ENCODE data around the gene PRCC.

Gene PRCC

DNA sequence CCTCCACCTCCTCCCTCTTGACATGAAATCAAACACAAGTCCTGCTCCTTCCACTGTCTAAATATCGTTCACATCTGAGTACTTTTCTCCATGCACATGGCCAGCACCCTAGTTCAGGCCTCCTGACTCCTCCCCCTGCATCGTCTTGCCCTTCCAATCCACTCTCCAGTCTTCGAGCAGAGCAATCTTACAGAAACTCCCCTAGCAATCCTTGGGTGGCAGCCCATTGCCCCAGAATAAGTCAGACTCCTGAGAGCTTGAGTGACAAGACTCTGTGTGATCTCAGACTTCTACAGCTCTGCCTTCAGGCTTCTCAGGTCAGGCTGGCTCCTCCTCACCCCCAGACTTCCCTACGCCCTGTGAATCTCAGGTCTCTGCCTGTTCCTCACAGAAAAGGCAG, 43.8 kb downstream of the PRCC start:
- TF ChIP-seq SUZ12 (IDR thresholded peaks at IDR 0.05; ENCODE audit: extremely low read depth, insufficient read depth, insufficient read length) (no peak), YY1 (IDR thresholded peaks at IDR 0.05; ENCODE audit: insufficient read depth, insufficient read length) (no peak), ZNF274 (IDR thresholded peaks at IDR 0.05; ENCODE audit: low read depth, low read length) (no peak)
- Histone ChIP-seq H3K4me3 (ENCODE audit: insufficient read length, low read depth) (no peak overlapping the region), H3K9ac (ENCODE audit: insufficient read length, low read depth) (peak overlapping the region; percentile 27), H3K27me3 (ENCODE audit: insufficient read depth, insufficient read length) (peaks cover 23% of the 10 kb centered on the region), H3K4me1 (ENCODE audit: insufficient read depth, insufficient read length) (peaks cover 43% of the 10 kb centered on the region), H3K36me3 (ENCODE audit: insufficient read depth, insufficient read length, low read length) (peaks cover 17% of the 10 kb centered on the region), H3K9me3 (ENCODE audit: insufficient read depth, low read length) (no peaks in the 10 kb centered on the region)
- no peak for DNase-seq (ENCODE audit: low read depth, low spot score)

DNA sequence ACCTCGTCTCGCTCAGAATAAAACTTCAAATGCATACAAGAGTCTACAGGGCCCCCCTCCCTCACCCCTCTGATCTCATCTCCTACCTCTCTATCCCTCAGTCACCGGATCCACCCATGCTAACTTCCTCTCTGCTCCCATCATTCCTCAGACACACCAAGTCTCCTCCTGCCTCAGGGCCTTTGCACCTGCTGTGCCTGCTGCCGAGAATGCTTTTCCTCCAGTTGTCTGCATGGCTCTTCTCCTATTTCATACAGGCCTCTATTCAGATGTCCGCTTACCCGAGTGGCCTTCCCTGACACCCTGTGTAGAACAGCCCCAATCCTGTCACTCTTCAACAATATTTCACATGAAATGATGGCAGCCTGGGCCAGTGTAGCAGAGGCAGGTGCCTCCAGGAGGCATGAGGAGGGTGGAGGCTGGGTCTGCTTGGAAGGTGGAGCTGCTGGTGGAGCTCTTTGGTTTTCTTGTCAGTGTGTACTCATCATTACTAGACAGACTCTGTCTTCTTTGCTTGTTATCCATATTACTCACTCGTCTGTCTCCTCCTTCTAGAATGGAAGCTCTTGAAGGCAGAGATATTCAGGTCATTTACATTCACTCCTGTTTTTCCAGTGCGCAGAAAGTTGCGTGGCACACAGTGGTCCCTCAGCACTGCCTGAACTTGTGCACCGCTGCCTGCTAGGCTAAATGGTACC, 45.1 kb downstream of the PRCC start:
- peaks cover 5% of the 10 kb centered on the region for H3K36me3 ChIP-seq (ENCODE audit: insufficient read depth, insufficient read length, low read length)
- peaks cover 49% of the 10 kb centered on the region for H3K4me1 ChIP-seq (ENCODE audit: insufficient read depth, insufficient read length)
- peaks cover 23% of the 10 kb centered on the region for H3K27me3 ChIP-seq (ENCODE audit: insufficient read depth, insufficient read length)
- H3K9me3 ChIP-seq (ENCODE audit: insufficient read depth, low read length), result no peaks in the 10 kb centered on the region
- peak overlapping the region; percentile 68 for H3K9ac ChIP-seq (ENCODE audit: insufficient read length, low read depth)
- H3K4me3 ChIP-seq (ENCODE audit: insufficient read length, low read depth), result no peak overlapping the region
- no peak for DNase-seq (ENCODE audit: low read depth, low spot score)
- TF ChIP-seq SUZ12 (IDR thresholded peaks at IDR 0.05; ENCODE audit: extremely low read depth, insufficient read depth, insufficient read length) (no peak), YY1 (IDR thresholded peaks at IDR 0.05; ENCODE audit: insufficient read depth, insufficient read length) (no peak), ZNF274 (IDR thresholded peaks at IDR 0.05; ENCODE audit: low read depth, low read length) (no peak)

GRCh38 chr1:156813298-156813697, 46.0 kb downstream of the PRCC start:
- Histone ChIP-seq H3K9ac (ENCODE audit: insufficient read length, low read depth) (peak overlapping the region; percentile 68), H3K4me1 (ENCODE audit: insufficient read depth, insufficient read length) (peaks cover 49% of the 10 kb centered on the region), H3K27me3 (ENCODE audit: insufficient read depth, insufficient read length) (peaks cover 23% of the 10 kb centered on the region), H3K36me3 (ENCODE audit: insufficient read depth, insufficient read length, low read length) (peaks cover 4% of the 10 kb centered on the region), H3K4me3 (ENCODE audit: insufficient read length, low read depth) (peak overlapping the region; percentile 54), H3K9me3 (ENCODE audit: insufficient read depth, low read length) (no peaks in the 10 kb centered on the region)
- no peak for TF ChIP-seq YY1 (IDR thresholded peaks at IDR 0.05; ENCODE audit: insufficient read depth, insufficient read length)
- no peak for TF ChIP-seq ZNF274 (IDR thresholded peaks at IDR 0.05; ENCODE audit: low read depth, low read length)
- no peak for TF ChIP-seq SUZ12 (IDR thresholded peaks at IDR 0.05; ENCODE audit: extremely low read depth, insufficient read depth, insufficient read length)
- DNase-seq (ENCODE audit: low read depth, low spot score), result no peak

DNA sequence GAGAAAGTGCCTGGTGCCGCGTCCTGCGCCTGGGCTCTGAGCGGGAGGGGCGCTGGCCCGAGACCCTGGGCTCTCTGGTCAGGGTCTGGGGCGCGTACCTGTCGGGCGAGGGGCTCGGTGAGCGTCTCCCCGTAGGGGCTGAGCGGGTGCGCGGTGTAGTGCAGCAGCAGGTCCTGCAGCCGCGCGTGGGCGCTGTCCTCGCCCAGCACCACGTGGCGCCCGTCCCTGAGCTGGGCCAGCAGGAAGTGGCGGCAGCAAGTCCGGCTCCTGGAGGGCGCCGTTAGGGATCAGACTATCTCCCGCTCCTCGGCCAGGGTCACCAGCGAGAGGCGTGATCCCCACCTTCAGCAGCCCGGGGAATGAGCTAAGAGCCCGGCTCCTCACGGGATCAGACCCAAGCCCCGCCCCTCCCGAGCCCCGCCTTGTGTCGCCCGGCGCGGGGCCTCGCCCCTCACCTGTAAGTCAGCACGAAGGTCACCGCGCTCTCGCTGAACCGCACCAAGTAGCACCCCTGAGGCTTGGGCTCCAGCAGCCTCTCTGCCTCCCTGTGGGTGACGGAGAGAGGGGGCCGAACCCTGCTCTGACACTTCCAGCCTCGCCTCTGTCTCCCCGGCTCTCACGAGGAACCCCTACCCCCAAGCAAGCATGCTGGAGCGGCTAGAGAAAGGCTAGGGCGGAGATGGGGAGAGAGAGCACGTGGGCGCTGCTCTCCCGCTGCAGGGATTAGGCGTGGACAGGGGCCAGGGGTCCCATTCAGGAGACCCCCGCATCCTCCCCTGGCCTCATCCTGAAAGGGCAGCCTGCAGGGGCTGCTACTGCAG, 46.6 kb downstream of the PRCC start:
- Histone ChIP-seq H3K4me1 (ENCODE audit: insufficient read depth, insufficient read length) (peaks cover 47% of the 10 kb centered on the region), H3K27me3 (ENCODE audit: insufficient read depth, insufficient read length) (peaks cover 23% of the 10 kb centered on the region), H3K9ac (ENCODE audit: insufficient read length, low read depth) (peak overlapping the region; percentile 68), H3K4me3 (ENCODE audit: insufficient read length, low read depth) (peak overlapping the region; percentile 54), H3K9me3 (ENCODE audit: insufficient read depth, low read length) (no peaks in the 10 kb centered on the region), H3K36me3 (ENCODE audit: insufficient read depth, insufficient read length, low read length) (no peaks in the 10 kb centered on the region)
- DNase-seq (ENCODE audit: low read depth, low spot score), result peak; percentile 72
- TF ChIP-seq SUZ12 (IDR thresholded peaks at IDR 0.05; ENCODE audit: extremely low read depth, insufficient read depth, insufficient read length), result no peak
- TF ChIP-seq YY1 (IDR thresholded peaks at IDR 0.05; ENCODE audit: insufficient read depth, insufficient read length), result no peak
- no peak for TF ChIP-seq ZNF274 (IDR thresholded peaks at IDR 0.05; ENCODE audit: low read depth, low read length)

- no peak for TF ChIP-seq ZNF274 (IDR thresholded peaks at IDR 0.05; ENCODE audit: low read depth, low read length)
- no peak for TF ChIP-seq YY1 (IDR thresholded peaks at IDR 0.05; ENCODE audit: insufficient read depth, insufficient read length)
- TF ChIP-seq SUZ12 (IDR thresholded peaks at IDR 0.05; ENCODE audit: extremely low read depth, insufficient read depth, insufficient read length), result no peak
- DNase-seq (ENCODE audit: low read depth, low spot score), result no peak
- H3K9me3 ChIP-seq (ENCODE audit: insufficient read depth, low read length), result no peaks in the 10 kb centered on the region
- no peak overlapping the region for H3K4me3 ChIP-seq (ENCODE audit: insufficient read length, low read depth)
- H3K36me3 ChIP-seq (ENCODE audit: insufficient read depth, insufficient read length, low read length), result no peaks in the 10 kb centered on the region
- peaks cover 41% of the 10 kb centered on the region for H3K4me1 ChIP-seq (ENCODE audit: insufficient read depth, insufficient read length)
- H3K27me3 ChIP-seq (ENCODE audit: insufficient read depth, insufficient read length), result peaks cover 23% of the 10 kb centered on the region
- peak overlapping the region; percentile 68 for H3K9ac ChIP-seq (ENCODE audit: insufficient read length, low read depth)
Observed at GRCh38 chr1:156814571-156815260, 47.4 kb downstream of the PRCC start.

DNA sequence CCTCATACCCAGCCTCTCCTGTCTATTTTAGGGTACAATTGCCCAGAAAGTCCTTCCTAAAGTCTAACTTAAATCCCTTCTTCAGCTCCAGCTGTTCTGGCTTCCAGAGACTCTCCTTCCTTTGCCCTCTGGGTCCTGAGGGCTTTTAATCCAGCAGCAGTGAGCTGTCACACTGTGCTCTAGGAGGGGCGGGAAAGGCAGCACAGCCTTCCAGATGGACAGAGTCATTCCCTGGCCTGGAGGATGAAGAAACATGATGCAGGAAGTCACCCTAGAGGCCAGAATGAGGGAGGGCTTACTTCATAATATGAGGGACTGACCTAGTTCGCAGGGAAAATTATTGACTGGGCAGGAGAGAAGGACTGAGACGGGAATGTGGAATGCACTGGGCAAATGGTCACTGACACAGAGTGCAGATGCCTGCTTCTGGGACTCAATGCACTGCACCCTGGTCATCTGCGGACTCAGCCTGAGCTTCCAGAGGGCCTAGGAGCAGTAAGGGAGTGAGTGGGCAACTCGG, 48.0 kb downstream of the PRCC start:
- Histone ChIP-seq H3K4me3 (ENCODE audit: insufficient read length, low read depth) (no peak overlapping the region), H3K4me1 (ENCODE audit: insufficient read depth, insufficient read length) (peaks cover 41% of the 10 kb centered on the region), H3K9me3 (ENCODE audit: insufficient read depth, low read length) (no peaks in the 10 kb centered on the region), H3K36me3 (ENCODE audit: insufficient read depth, insufficient read length, low read length) (no peaks in the 10 kb centered on the region), H3K9ac (ENCODE audit: insufficient read length, low read depth) (peak overlapping the region; percentile 37), H3K27me3 (ENCODE audit: insufficient read depth, insufficient read length) (peaks cover 23% of the 10 kb centered on the region)
- no peak for DNase-seq (ENCODE audit: low read depth, low spot score)
- TF ChIP-seq YY1 (IDR thresholded peaks at IDR 0.05; ENCODE audit: insufficient read depth, insufficient read length) (no peak), ZNF274 (IDR thresholded peaks at IDR 0.05; ENCODE audit: low read depth, low read length) (no peak), SUZ12 (IDR thresholded peaks at IDR 0.05; ENCODE audit: extremely low read depth, insufficient read depth, insufficient read length) (no peak)
